Keratinocyte (primary cell): ENCODE data around the gene STRN3. TPM values are rescaled to one million over a fixed set of nuclear protein-coding genes. Genes with fewer than 3 reads are reported as not detected.

Source experiments
- DNase-seq: peaks from one replicate; pipeline ENCODE4 v3.0.0-alpha.2; 2011; ENCODE audit warnings: low read depth, missing footprints, low spot score
- FAIRE-seq: peaks from 2 replicates; lab custom pipeline; 2011; peaks lifted over from hg19 to GRCh38; lab: Jason Lieb, UNC
- H2AFZ ChIP-seq: 2 replicates; pipeline ENCODE4 v1.6.0; 2012; ENCODE audit warnings: low read length, control low read depth, inconsistent platforms; ENCODE audit not compliant: control insufficient read depth
- H3K27ac ChIP-seq: 2 replicates; pipeline ENCODE4 v1.5.1; 2011; ENCODE audit warnings: low read length; ENCODE audit not compliant: control insufficient read depth, insufficient read depth
- H3K27me3 ChIP-seq: 3 replicates; pipeline ENCODE4 v1.6.0; 2011; ENCODE audit warnings: low read length; ENCODE audit not compliant: control insufficient read depth, insufficient read depth; ENCODE audit errors: extremely low read depth
- H3K36me3 ChIP-seq, 2 experiments: 2 replicates in 1 of 2; 3 replicates in 1 of 2; pipeline ENCODE4 v1.5.1; 2011; ENCODE audit warnings: low read length in 2 of 2, mild to moderate bottlenecking in 1 of 2; ENCODE audit not compliant: control insufficient read depth in 2 of 2, insufficient read depth in 2 of 2; ENCODE audit errors: extremely low read depth in 1 of 2
- H3K4me1 ChIP-seq: 3 replicates; pipeline ENCODE4 v1.5.1; 2011; ENCODE audit warnings: low read length; ENCODE audit not compliant: control insufficient read depth, insufficient read depth; ENCODE audit errors: extremely low read depth
- H3K4me2 ChIP-seq: 3 replicates; pipeline ENCODE4 v1.6.0; 2011; ENCODE audit warnings: low read depth, low read length; ENCODE audit not compliant: control insufficient read depth, insufficient read depth; ENCODE audit errors: extremely low read depth
- H3K4me3 ChIP-seq, 3 experiments: fragments of 200-600 bp in 1 of 3; sonication (generic) in 1 of 3; 2 replicates in 2 of 3; 3 replicates in 1 of 3; pipeline ENCODE4 v1.5.1; 2011 to 2016; ENCODE audit warnings: low read length in 3 of 3, mild to moderate bottlenecking in 3 of 3, control low read depth in 2 of 3, inconsistent platforms in 1 of 3, low read depth in 1 of 3, mixed read lengths in 1 of 3, mixed run types in 1 of 3, moderate library complexity in 1 of 3; ENCODE audit not compliant: control insufficient read depth in 2 of 3, insufficient read depth in 2 of 3; ENCODE audit errors: extremely low read depth in 1 of 3
- H3K79me2 ChIP-seq: 2 replicates; pipeline ENCODE4 v1.6.0; 2012; ENCODE audit warnings: low read length; ENCODE audit not compliant: control insufficient read depth, insufficient read depth
- H3K9ac ChIP-seq: 3 replicates; pipeline ENCODE4 v1.6.0; 2011; ENCODE audit warnings: low read length; ENCODE audit not compliant: control insufficient read depth, insufficient read depth; ENCODE audit errors: extremely low read depth
- H3K9me1 ChIP-seq: 3 replicates; pipeline ENCODE4 v1.6.0; 2011; ENCODE audit warnings: low read length; ENCODE audit not compliant: control insufficient read depth, insufficient read depth; ENCODE audit errors: extremely low read depth
- H3K9me3 ChIP-seq: 2 replicates; pipeline ENCODE4 v1.5.1; 2012; ENCODE audit warnings: low read depth, low read length; ENCODE audit not compliant: control insufficient read depth
- H4K20me1 ChIP-seq: 3 replicates; pipeline ENCODE4 v1.6.0; 2011; ENCODE audit warnings: low read length; ENCODE audit not compliant: control insufficient read depth, insufficient read depth; ENCODE audit errors: extremely low read depth
- CTCF ChIP-seq, 3 experiments: IDR thresholded peaks in 1 of 3; conservative IDR thresholded peaks in 1 of 3; optimal IDR thresholded peaks in 1 of 3; 2 replicates in 2 of 3; 3 replicates in 1 of 3; pipeline versions ENCODE3 to v1.5.1; 2011; ENCODE audit warnings: low read length in 3 of 3, mild to moderate bottlenecking in 3 of 3, moderate library complexity in 2 of 3, control low read depth in 1 of 3, inconsistent platforms in 1 of 3; ENCODE audit not compliant: insufficient read depth in 2 of 3; ENCODE audit errors: extremely low read depth in 1 of 3
- EZH2 ChIP-seq: IDR thresholded peaks from one replicate; pipeline ENCODE4 v1.6.1; 2012; ENCODE audit warnings: inconsistent platforms, mild to moderate bottlenecking, low read length, moderate library complexity
- dilution Hi-C: fragments of 300-500 bp; cut with MboI; formaldehyde crosslinking; loops from one replicate; pipeline ENCODE4 v1.7.0; 2020; ENCODE audit warnings: low sequenced_read_pairs; ENCODE audit not compliant: extremely low pct_ligation_motif_present
- polyA plus RNA-seq, 5 experiments: library from polyadenylated mRNA; depleted of rRNA in 3 of 5; stranded (reverse) in 3 of 5; stranded (forward) in 1 of 5; unstranded in 1 of 5; fragments of >200 nt; gene quantifications; 1 replicate in 1 of 5; 2 replicates in 3 of 5; 3 replicates in 1 of 5; pipeline versions ENCODE4 v1.2.1 to v1.2.3, GENCODE V29; 2011 to 2012; ENCODE audit warnings: missing spikeins in 2 of 5, low read depth in 1 of 5, low replicate concordance in 1 of 5

Gene STRN3
- polyA plus RNA-seq, 1 donor (not counting 4 experiments of a cell fraction or from before 2014, with no cell fraction given): 38.1 TPM

- dilution Hi-C loops: no loop called here
- no peaks in the 10 kb centered on the region for H4K20me1 ChIP-seq
Measured at GRCh38 chr14:30985796-30986195, 40.4 kb downstream of the STRN3 start.

GRCh38 chr14:30983858-30984257, 42.3 kb downstream of the STRN3 start:
- no peak for FAIRE-seq
- dilution Hi-C loops: no loop called here
- Histone ChIP-seq H3K9ac (no peak overlapping the region), H3K4me1 (no peaks in the 10 kb centered on the region), H4K20me1 (no peaks in the 10 kb centered on the region), H3K9me1 (no peaks in the 10 kb centered on the region), H3K27me3 (no peaks in the 10 kb centered on the region), H3K4me3 (no peak overlapping the region), H3K4me2 (no peak overlapping the region), H3K79me2 (peaks cover 90% of the 10 kb centered on the region), H3K36me3 (no peaks in the 10 kb centered on the region), H3K9me3 (no peaks in the 10 kb centered on the region), H3K27ac (no peak overlapping the region), H2AFZ (no peak overlapping the region)
- TF ChIP-seq EZH2 (no peak), CTCF (optimal IDR thresholded peaks at IDR 0.05 in 1 of 3, IDR thresholded peaks at IDR 0.05 in 1 of 3, conservative IDR thresholded peaks at IDR 0.05 in 1 of 3; ENCODE audit: extremely low read depth in 1 of 3, insufficient read depth in 2 of 3, low read length in 3 of 3) (no peak)
- DNase-seq: no peak

More at GRCh38 chr14:30985796-30986195, 40.4 kb downstream of the STRN3 start:
- H3K9me1 ChIP-seq: no peaks in the 10 kb centered on the region
- H3K27me3 ChIP-seq: no peaks in the 10 kb centered on the region
- TF ChIP-seq EZH2: no peak
- no peak for TF ChIP-seq CTCF (optimal IDR thresholded peaks at IDR 0.05 in 1 of 3, IDR thresholded peaks at IDR 0.05 in 1 of 3, conservative IDR thresholded peaks at IDR 0.05 in 1 of 3; ENCODE audit: extremely low read depth in 1 of 3, insufficient read depth in 2 of 3, low read length in 3 of 3)
- no peak overlapping the region for H3K27ac ChIP-seq
- no peak for DNase-seq
- no peak for FAIRE-seq
- no peaks in the 10 kb centered on the region for H3K9me3 ChIP-seq
- no peak overlapping the region for H3K4me2 ChIP-seq
- H3K36me3 ChIP-seq: no peaks in the 10 kb centered on the region
- no peak overlapping the region for H3K4me3 ChIP-seq
- H3K79me2 ChIP-seq: peaks cover 93% of the 10 kb centered on the region
- H3K4me1 ChIP-seq: no peaks in the 10 kb centered on the region
- no peak overlapping the region for H3K9ac ChIP-seq
- H2AFZ ChIP-seq: no peak overlapping the region
